Measurements from ENCODE around the gene RPS27A. TPM values are rescaled to one million over a fixed set of nuclear protein-coding genes. Genes with fewer than 3 reads are reported as not detected.
"Not testable (repeated sequence)": the region's sequence is repeated elsewhere in the genome, so short reads cannot be mapped to it uniquely, and the experiment has no call there.

RPS27A gene
- 2,483 TPM for polyA plus RNA-seq
- long read RNA-seq, donor 1, transcript RPS27A-203 (5 exons, 796 nt), result minor isoform, 136 of 1,562 reads
- long read RNA-seq, donor 1, transcript RPS27A-201 (6 exons, 1,071 nt), result major isoform, 973 of 1,562 reads
- long read RNA-seq, donor 1, transcript RPS27A-208 (5 exons, 580 nt), result minor isoform, 21 of 1,562 reads
- long read RNA-seq, donor 1, partial matches to known transcripts, result 112 of 1,562 reads
- long read RNA-seq, donor 1, other reads (novel, unspliced or antisense), result 315 of 1,562 reads
- long read RNA-seq, donor 2, transcript RPS27A-203 (5 exons, 796 nt), result minor isoform, 314 of 2,991 reads
- long read RNA-seq, donor 2, transcript RPS27A-208 (5 exons, 580 nt), result minor isoform, 72 of 2,991 reads
- long read RNA-seq, donor 2, transcript RPS27A-201 (6 exons, 1,071 nt), result major isoform, 1,741 of 2,991 reads
- long read RNA-seq, donor 2, transcript RPS27A-207 (3 exons, 557 nt), result minor isoform, 6 of 2,991 reads
- long read RNA-seq, donor 2, partial matches to known transcripts, result 322 of 2,991 reads
- long read RNA-seq, donor 2, other reads (novel, unspliced or antisense), result 533 of 2,991 reads
- long read RNA-seq, donor 3, result 0 reads
- long read RNA-seq, donor 4, transcript RPS27A-201 (6 exons, 1,071 nt), result major isoform, 289 of 442 reads
- long read RNA-seq, donor 4, transcript RPS27A-203 (5 exons, 796 nt), result minor isoform, 34 of 442 reads
- long read RNA-seq, donor 4, transcript RPS27A-208 (5 exons, 580 nt), result minor isoform, 6 of 442 reads
- long read RNA-seq, donor 4, partial matches to known transcripts, result 20 of 442 reads
- long read RNA-seq, donor 4, other reads (novel, unspliced or antisense), result 92 of 442 reads
- long read RNA-seq, donor 5, transcript RPS27A-201 (6 exons, 1,071 nt), result major isoform, 980 of 1,537 reads
- long read RNA-seq, donor 5, transcript RPS27A-208 (5 exons, 580 nt), result minor isoform, 11 of 1,537 reads
- long read RNA-seq, donor 5, transcript RPS27A-203 (5 exons, 796 nt), result minor isoform, 137 of 1,537 reads
- long read RNA-seq, donor 5, partial matches to known transcripts, result 84 of 1,537 reads
- long read RNA-seq, donor 5, other reads (novel, unspliced or antisense), result 322 of 1,537 reads
- long read RNA-seq, donor 6, transcript RPS27A-201 (6 exons, 1,071 nt), result major isoform, 1,963 of 3,451 reads
- long read RNA-seq, donor 6, transcript RPS27A-208 (5 exons, 580 nt), result minor isoform, 65 of 3,451 reads
- long read RNA-seq, donor 6, transcript RPS27A-207 (3 exons, 557 nt), result minor isoform, 10 of 3,451 reads
- long read RNA-seq, donor 6, transcript RPS27A-203 (5 exons, 796 nt), result minor isoform, 313 of 3,451 reads
- long read RNA-seq, donor 6, partial matches to known transcripts, result 430 of 3,451 reads
- long read RNA-seq, donor 6, other reads (novel, unspliced or antisense), result 666 of 3,451 reads
- long read RNA-seq, donor 7, transcript RPS27A-207 (3 exons, 557 nt), result minor isoform, 5 of 1,694 reads
- long read RNA-seq, donor 7, transcript RPS27A-208 (5 exons, 580 nt), result minor isoform, 13 of 1,694 reads
- long read RNA-seq, donor 7, transcript RPS27A-201 (6 exons, 1,071 nt), result major isoform, 1,065 of 1,694 reads
- long read RNA-seq, donor 7, transcript RPS27A-203 (5 exons, 796 nt), result minor isoform, 160 of 1,694 reads
- long read RNA-seq, donor 7, partial matches to known transcripts, result 134 of 1,694 reads
- long read RNA-seq, donor 7, other reads (novel, unspliced or antisense), result 313 of 1,694 reads
- long read RNA-seq, donor 8, transcript RPS27A-203 (5 exons, 796 nt), result minor isoform, 320 of 4,495 reads
- long read RNA-seq, donor 8, transcript RPS27A-207 (3 exons, 557 nt), result minor isoform, 13 of 4,495 reads
- long read RNA-seq, donor 8, transcript RPS27A-201 (6 exons, 1,071 nt), result major isoform, 2,930 of 4,495 reads
- long read RNA-seq, donor 8, transcript RPS27A-208 (5 exons, 580 nt), result minor isoform, 25 of 4,495 reads
- long read RNA-seq, donor 8, partial matches to known transcripts, result 328 of 4,495 reads
- long read RNA-seq, donor 8, other reads (novel, unspliced or antisense), result 876 of 4,495 reads
- long read RNA-seq, donor 9, transcript RPS27A-207 (3 exons, 557 nt), result minor isoform, 18 of 4,555 reads
- long read RNA-seq, donor 9, transcript RPS27A-201 (6 exons, 1,071 nt), result major isoform, 2,750 of 4,555 reads
- long read RNA-seq, donor 9, transcript RPS27A-208 (5 exons, 580 nt), result minor isoform, 15 of 4,555 reads
- long read RNA-seq, donor 9, transcript RPS27A-203 (5 exons, 796 nt), result minor isoform, 442 of 4,555 reads
- long read RNA-seq, donor 9, partial matches to known transcripts, result 351 of 4,555 reads
- long read RNA-seq, donor 9, other reads (novel, unspliced or antisense), result 975 of 4,555 reads
- long read RNA-seq, donor 10, transcript RPS27A-203 (5 exons, 796 nt), result minor isoform, 332 of 3,807 reads
- long read RNA-seq, donor 10, transcript RPS27A-208 (5 exons, 580 nt), result minor isoform, 39 of 3,807 reads
- long read RNA-seq, donor 10, transcript RPS27A-201 (6 exons, 1,071 nt), result major isoform, 2,357 of 3,807 reads
- long read RNA-seq, donor 10, transcript RPS27A-207 (3 exons, 557 nt), result minor isoform, 11 of 3,807 reads
- long read RNA-seq, donor 10, partial matches to known transcripts, result 348 of 3,807 reads
- long read RNA-seq, donor 10, other reads (novel, unspliced or antisense), result 719 of 3,807 reads
- long read RNA-seq, donor 11, transcript RPS27A-208 (5 exons, 580 nt), result minor isoform, 14 of 2,407 reads
- long read RNA-seq, donor 11, transcript RPS27A-201 (6 exons, 1,071 nt), result major isoform, 1,445 of 2,407 reads
- long read RNA-seq, donor 11, transcript RPS27A-203 (5 exons, 796 nt), result minor isoform, 214 of 2,407 reads
- long read RNA-seq, donor 11, partial matches to known transcripts, result 231 of 2,407 reads
- long read RNA-seq, donor 11, other reads (novel, unspliced or antisense), result 495 of 2,407 reads

DNA sequence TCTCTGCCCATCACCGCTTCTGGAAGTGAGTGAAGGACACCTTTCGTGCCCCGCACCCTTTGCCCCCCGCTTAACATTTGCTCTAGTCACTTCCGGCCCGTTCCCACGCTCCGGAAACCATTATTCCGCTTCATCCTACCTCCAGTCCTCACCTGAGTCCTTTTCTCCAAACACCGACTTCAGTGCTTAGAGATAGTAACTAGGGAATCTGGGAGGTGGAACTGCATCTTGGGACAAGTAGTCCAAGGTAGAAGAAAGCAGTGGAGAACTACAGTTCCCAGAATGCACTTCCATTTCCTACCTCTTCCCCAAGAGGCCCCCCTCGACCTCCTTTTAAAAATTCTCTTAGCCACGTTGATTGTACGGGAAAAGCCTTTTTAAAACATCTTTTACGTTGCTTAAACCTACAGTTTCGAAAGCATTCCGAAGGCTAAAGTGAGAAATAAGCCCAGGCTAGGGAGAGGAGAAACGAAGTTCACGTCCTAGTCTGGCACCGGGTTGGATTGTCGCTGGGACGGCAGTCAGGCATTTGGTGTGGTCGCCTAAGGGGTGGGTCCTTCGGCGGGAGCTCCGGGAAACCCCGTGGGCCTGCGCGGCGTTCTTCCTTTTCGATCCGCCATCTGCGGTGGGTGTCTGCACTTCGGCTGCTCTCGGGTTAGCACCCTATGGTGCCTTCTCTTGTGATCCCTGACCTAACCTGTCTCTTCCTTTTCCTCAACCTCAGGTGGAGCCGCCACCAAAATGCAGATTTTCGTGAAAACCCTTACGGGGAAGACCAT lies at the start of gene RPS27A, which contains the start of gene CLHC1:
Gene RPS27A (plus strand): TSS at position 605 of the 779 bp plus-strand sequence. CDS start 137 bp downstream, at position 742.
Gene CLHC1 (minus strand): TSS at position 210 of the 779 bp plus-strand sequence. CDS start 9,882 bp downstream, outside the sequence.
- DNase-seq, result peak; percentile 96 to 99
- Histone ChIP-seq H3K9me3 (ENCODE audit: control insufficient read depth, low read depth, low read length) (no peaks in the 10 kb centered on the region), H3K36me3 (ENCODE audit: control insufficient read depth, insufficient read depth, low read length) (peaks cover 32% of the 10 kb centered on the region), H3K27ac (ENCODE audit: low read length) (peak within 1 kb of the TSS; percentile 85), H3K27me3 (ENCODE audit: control insufficient read depth, insufficient read depth, low read length) (no peaks in the 10 kb centered on the region), H3K4me3 (ENCODE audit: low read length) (peak within 1 kb of the TSS; percentile 93), H3K4me1 (ENCODE audit: control insufficient read depth, insufficient read depth, low read length) (peaks cover 3% of the 10 kb centered on the region)
- 0% methylated on average over 1 of the region's 37 CpGs for WGBS (ENCODE audit: insufficient coverage, low lambda C conversion rate)

DNA sequence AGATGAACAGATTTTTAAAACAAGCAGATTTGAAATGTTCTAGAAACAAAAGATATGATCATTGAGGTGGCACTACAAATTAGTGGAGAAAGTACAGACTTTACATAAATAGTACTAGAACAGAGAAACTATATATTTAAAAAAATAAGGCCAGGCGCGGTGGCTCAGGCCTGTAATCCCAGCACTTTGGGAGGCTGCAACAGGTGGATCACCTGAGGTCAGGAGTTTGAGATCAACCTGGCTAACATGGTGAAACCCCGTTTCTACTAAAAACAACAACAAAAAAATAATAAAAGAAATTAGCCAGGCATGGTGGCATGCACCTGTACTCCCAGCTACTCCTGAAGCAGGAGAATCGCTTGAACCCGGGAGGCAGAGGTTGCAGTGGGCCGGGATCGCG lies 45.7 kb upstream of the RPS27A start:
- not testable (repeated sequence) for H3K9me3 ChIP-seq (ENCODE audit: control insufficient read depth, low read depth, low read length); H3K27me3 ChIP-seq (ENCODE audit: control insufficient read depth, insufficient read depth, low read length); H3K4me1 ChIP-seq (ENCODE audit: control insufficient read depth, insufficient read depth, low read length); DNase-seq; H3K4me3 ChIP-seq (ENCODE audit: low read length); H3K27ac ChIP-seq (ENCODE audit: low read length); H3K36me3 ChIP-seq (ENCODE audit: control insufficient read depth, insufficient read depth, low read length)
- 74% methylated on average over 5 of the region's 8 CpGs for WGBS (ENCODE audit: insufficient coverage, low lambda C conversion rate)

DNA sequence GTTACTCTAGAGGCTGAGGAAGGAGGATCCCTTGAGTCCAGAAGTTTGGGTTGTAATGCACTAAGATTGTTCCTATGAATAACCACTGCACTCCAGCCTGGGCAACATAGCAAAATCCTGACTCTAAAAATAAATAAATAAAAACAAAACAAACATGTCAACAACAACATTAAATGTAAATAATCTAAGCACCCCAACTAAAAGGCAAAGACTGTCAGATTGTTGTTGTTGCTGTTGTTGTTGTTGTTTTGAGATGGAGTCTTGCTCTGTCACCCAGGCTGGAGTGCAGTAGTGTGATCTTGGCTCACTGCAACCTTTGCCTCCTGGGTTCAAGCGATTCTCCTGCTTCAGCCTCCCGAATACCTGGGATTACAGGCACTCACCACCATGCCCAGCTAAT lies 40.6 kb upstream of the RPS27A start:
- WGBS (ENCODE audit: insufficient coverage, low lambda C conversion rate), result no CpG with 5 or more reads among the region's 2 CpGs
- H3K36me3 ChIP-seq (ENCODE audit: control insufficient read depth, insufficient read depth, low read length); H3K27ac ChIP-seq (ENCODE audit: low read length); H3K27me3 ChIP-seq (ENCODE audit: control insufficient read depth, insufficient read depth, low read length); H3K4me1 ChIP-seq (ENCODE audit: control insufficient read depth, insufficient read depth, low read length); H3K4me3 ChIP-seq (ENCODE audit: low read length); DNase-seq; H3K9me3 ChIP-seq (ENCODE audit: control insufficient read depth, low read depth, low read length): not testable (repeated sequence)

DNA sequence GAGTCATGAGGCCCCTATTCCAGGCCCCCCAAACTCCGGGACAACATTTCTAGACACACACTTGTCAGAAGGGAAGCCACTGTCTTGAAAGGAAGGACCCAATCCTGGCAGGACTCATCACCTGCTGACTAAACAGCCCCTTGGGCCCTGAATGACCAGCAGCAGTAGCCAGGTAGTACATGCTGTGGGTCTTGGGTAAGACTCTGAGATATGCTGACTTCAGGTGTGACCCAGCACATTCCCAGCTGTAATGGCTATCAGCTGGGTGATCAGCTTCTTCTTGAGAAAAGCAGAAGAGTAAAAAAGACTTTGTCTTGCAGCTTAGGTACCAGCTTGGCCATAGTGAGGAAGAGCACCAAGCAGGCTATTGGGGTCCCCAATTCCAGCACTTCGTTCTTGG lies 36.0 kb upstream of the RPS27A start:
- no peak overlapping the region for H3K27ac ChIP-seq (ENCODE audit: low read length)
- WGBS (ENCODE audit: insufficient coverage, low lambda C conversion rate), result no CpG with 5 or more reads among the region's 2 CpGs
- peaks cover 5% of the 10 kb centered on the region for H3K36me3 ChIP-seq (ENCODE audit: control insufficient read depth, insufficient read depth, low read length)
- H3K9me3 ChIP-seq (ENCODE audit: control insufficient read depth, low read depth, low read length), result peaks cover 4% of the 10 kb centered on the region
- no peak for DNase-seq
- H3K4me1 ChIP-seq (ENCODE audit: control insufficient read depth, insufficient read depth, low read length), result no peaks in the 10 kb centered on the region
- no peak overlapping the region for H3K4me3 ChIP-seq (ENCODE audit: low read length)
- no peaks in the 10 kb centered on the region for H3K27me3 ChIP-seq (ENCODE audit: control insufficient read depth, insufficient read depth, low read length)

DNA sequence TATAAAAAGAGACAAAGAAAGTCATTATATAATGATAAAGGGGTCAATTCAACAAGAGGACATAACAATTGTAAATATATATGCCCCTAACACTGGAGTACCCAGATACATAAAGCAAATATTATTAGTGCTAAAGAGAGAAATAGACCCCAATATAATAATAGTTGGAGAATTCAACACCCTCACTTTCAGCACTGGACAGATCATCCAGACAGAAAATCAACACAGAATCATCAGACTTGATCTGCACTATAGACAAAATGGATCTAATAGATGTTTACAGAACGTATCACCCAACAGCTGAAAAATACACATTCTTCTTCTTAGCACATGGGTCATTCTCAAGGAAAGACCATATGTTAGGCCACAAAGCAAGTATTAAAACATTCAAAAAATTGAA lies 32.1 kb upstream of the RPS27A start:
- peaks cover 5% of the 10 kb centered on the region for H3K36me3 ChIP-seq (ENCODE audit: control insufficient read depth, insufficient read depth, low read length)
- H3K27ac ChIP-seq (ENCODE audit: low read length), result no peak overlapping the region
- WGBS (ENCODE audit: insufficient coverage, low lambda C conversion rate), result no CpG with 5 or more reads among the region's 1 CpG
- no peak for DNase-seq
- no peak overlapping the region for H3K4me3 ChIP-seq (ENCODE audit: low read length)
- no peaks in the 10 kb centered on the region for H3K27me3 ChIP-seq (ENCODE audit: control insufficient read depth, insufficient read depth, low read length)
- peaks cover 9% of the 10 kb centered on the region for H3K9me3 ChIP-seq (ENCODE audit: control insufficient read depth, low read depth, low read length)
- H3K4me1 ChIP-seq (ENCODE audit: control insufficient read depth, insufficient read depth, low read length), result no peaks in the 10 kb centered on the region

DNA sequence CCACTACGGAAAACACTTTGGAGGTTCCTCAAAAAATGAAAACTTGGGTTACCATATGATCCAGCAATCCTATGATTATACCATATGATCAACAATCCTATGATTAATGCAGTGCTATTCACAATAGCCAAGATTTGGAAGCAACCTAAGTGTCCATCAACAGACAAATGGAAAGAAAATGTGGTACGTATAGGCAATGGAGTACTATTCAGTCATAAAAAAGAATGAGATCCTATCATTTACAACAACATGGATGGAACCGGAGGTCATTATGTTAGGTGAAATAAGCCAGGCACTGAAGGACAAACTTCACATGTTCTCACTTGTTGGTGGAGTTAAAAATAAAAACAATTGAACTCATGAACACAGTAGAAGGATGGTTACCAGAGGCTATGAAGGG lies 28.0 kb upstream of the RPS27A start:
- Histone ChIP-seq H3K36me3 (ENCODE audit: control insufficient read depth, insufficient read depth, low read length) (no peaks in the 10 kb centered on the region), H3K4me3 (ENCODE audit: low read length) (no peak overlapping the region), H3K27ac (ENCODE audit: low read length) (no peak overlapping the region), H3K9me3 (ENCODE audit: control insufficient read depth, low read depth, low read length) (peaks cover 9% of the 10 kb centered on the region), H3K4me1 (ENCODE audit: control insufficient read depth, insufficient read depth, low read length) (no peaks in the 10 kb centered on the region), H3K27me3 (ENCODE audit: control insufficient read depth, insufficient read depth, low read length) (no peaks in the 10 kb centered on the region)
- DNase-seq, result no peak
- 100% methylated on average over 2 of the region's 3 CpGs for WGBS (ENCODE audit: insufficient coverage, low lambda C conversion rate)

DNA sequence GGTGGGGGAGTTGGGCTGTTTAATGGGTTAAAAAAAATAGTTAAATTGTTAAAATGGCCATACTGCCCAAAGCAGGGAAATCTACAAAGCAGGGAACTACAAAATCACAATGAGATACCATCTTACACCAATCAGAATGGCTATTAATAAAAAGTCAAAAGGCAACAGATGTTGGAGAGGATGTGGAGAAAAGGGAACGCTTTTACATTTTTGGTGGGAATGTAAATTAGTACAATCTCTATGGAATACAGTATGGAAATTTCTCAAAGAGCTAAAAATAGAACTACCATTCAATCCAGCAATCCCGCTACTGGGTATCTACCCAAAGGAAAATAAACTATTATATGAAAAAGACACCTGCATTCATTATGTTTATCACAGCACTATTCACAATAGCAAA lies 27.5 kb upstream of the RPS27A start:
- no peak overlapping the region for H3K4me3 ChIP-seq (ENCODE audit: low read length)
- DNase-seq, result no peak

DNA sequence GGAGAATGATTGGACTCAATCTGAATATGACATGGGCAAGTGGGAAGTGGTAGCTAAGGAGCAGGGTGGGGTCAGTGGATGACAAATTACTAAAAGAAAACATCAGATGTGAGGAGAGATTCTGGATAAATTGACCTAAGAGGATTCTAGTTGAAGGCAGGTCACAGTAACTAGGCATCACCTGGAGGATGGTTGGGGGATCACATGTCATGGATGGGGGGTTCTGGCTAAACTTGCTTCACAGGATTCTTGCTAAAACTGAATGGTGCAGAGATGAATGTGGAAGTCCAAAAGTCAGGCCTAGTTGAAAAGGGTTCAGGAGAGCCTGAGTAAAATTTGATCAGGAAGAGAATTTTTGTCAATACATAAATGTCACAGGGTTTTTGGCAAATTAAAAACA lies 18.7 kb upstream of the RPS27A start:
- no peaks in the 10 kb centered on the region for H3K9me3 ChIP-seq (ENCODE audit: control insufficient read depth, low read depth, low read length)
- no peak overlapping the region for H3K4me3 ChIP-seq (ENCODE audit: low read length)
- H3K36me3 ChIP-seq (ENCODE audit: control insufficient read depth, insufficient read depth, low read length), result no peaks in the 10 kb centered on the region
- no peak overlapping the region for H3K27ac ChIP-seq (ENCODE audit: low read length)
- no peaks in the 10 kb centered on the region for H3K4me1 ChIP-seq (ENCODE audit: control insufficient read depth, insufficient read depth, low read length)
- no peaks in the 10 kb centered on the region for H3K27me3 ChIP-seq (ENCODE audit: control insufficient read depth, insufficient read depth, low read length)
- no peak for DNase-seq

More for the DNA sequence above, 27.5 kb upstream of the RPS27A start:
- Histone ChIP-seq H3K27ac (ENCODE audit: low read length) (no peak overlapping the region), H3K36me3 (ENCODE audit: control insufficient read depth, insufficient read depth, low read length) (no peaks in the 10 kb centered on the region), H3K27me3 (ENCODE audit: control insufficient read depth, insufficient read depth, low read length) (no peaks in the 10 kb centered on the region), H3K4me1 (ENCODE audit: control insufficient read depth, insufficient read depth, low read length) (no peaks in the 10 kb centered on the region), H3K9me3 (ENCODE audit: control insufficient read depth, low read depth, low read length) (peaks cover 6% of the 10 kb centered on the region)
- no CpG with 5 or more reads among the region's 2 CpGs for WGBS (ENCODE audit: insufficient coverage, low lambda C conversion rate)
